Smooth muscle cell of the brain vasculature (primary cell): ENCODE data around the gene TFRC.
"Not testable (repeated sequence)": the region's sequence is repeated elsewhere in the genome, so short reads cannot be mapped to it uniquely, and the experiment has no call there.

Experiments
- DNase-seq: peaks from one replicate; pipeline ENCODE4 v3.0.0-alpha.2; 2012; ENCODE audit warnings: low read depth, low spot score

The TFRC gene

DNA sequence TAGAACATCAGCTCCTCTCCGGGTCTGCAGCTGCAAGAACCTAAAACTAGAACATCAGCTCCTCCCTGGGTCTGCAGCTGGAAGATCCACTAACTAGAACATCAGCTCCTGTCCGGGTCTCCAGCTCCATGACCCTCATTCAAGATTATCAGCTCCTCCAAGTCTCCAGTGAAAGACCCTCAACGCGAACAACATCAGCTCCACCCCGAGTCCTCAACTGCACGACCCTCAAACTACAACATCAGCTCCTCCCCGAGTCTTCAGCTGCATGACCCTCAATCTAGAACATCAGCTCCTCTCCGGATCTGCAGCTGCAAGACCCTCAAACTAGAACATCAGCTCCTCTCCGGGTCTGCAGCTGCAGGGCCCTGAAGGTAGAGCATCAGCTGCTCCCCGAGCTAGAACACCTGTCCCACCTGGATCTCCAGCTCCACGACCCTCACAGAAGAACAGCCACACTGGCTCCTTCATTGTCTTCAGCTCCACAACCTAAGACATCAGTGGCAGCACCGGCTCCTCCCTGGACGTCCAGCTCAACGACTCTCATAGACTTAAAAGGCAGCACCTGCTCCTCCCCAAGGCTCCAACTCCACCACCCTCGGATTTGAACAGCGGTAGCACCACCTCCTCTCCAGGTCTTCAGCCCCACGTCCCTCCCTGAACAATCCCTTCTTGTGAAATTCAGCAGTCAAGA, 77.4 kb downstream of the TFRC start:
- not testable (repeated sequence) for DNase-seq

DNA sequence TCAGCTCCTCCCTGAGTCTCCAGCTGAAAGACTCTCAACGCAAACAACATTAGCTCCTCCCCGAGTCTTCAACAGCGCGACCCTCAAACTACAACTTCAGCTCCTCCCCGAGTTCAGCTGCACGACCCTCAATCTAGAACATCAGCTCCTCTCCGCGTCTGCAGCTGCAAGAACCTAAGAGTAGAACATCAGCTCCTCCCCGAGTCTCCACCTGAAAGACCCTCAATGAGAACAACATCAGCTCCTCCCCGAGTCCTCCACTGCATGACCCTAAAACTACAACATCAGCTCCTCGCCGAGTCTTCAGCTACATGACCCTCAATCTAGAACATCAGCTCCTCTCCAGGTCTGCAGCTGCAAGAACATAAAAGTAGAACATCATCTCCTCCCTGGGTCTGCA, 78.3 kb downstream of the TFRC start:
- DNase-seq, result no peak

DNA sequence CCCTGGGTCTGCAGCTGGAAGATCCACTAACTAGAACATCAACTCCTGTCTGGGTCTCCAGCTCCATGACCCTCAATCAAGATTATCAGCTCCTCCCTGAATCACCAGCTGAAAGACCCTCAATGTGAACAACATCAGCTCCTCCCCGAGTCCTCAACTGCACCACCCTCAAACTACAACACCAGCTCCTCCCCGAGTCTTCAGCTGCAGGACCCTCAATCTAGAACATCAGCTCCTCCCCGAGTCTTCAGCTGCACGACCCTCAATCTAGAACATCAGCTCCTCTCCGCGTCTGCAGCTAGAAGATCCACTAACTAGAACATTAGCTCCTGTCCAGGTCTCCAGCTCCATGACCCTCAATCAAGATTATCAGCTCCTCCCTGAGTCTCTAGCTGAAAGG, 79.2 kb downstream of the TFRC start:
- DNase-seq, result not testable (repeated sequence)

DNA sequence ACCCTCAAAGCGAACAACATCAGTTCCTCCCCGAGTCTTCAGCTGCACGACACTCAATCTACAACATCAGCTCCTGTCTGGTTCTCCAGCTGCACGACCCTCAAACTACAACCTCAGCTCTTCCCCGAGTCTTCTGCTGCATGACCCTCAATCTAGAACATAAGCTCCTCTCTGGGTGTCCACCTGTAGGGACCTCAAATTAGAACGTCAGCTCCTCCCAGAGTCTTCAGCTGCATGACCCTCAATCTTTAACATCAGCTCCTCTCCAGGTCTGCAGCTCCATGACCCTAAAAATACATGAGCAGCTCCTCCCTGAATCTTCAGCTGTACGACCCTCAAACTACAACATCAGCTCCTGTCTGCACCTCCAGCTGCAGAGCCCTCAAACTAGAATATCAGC, 80.7 kb downstream of the TFRC start:
- DNase-seq, result not testable (repeated sequence)

DNA sequence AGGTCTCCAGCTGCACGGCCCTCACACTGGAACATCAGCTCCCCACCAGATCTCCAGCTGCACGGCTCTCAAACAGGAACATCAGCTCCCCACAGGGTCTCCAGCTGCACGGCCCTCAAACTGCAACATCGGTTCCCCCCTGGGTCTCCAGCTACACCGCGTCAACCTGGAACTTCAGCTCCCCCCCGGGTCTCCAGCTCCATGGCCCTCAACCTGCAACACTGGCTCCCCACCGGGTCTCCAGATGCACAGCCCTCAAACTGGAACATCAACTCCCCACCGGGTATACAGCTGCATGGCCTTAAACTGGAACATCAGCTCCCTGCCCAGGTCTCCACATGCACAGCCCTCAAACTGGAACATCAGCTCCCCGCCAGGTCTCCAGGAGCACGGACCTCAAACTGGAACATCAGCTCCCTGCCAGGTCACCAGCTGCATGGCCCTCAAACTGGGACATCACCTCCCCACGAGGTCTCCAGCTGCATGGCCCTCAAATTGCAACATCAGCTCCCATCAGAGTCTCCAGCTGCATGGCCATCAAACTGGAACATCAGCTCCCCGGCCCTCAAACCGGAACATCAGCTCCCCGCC, 81.4 kb downstream of the TFRC start:
- not testable (repeated sequence) for DNase-seq

DNA sequence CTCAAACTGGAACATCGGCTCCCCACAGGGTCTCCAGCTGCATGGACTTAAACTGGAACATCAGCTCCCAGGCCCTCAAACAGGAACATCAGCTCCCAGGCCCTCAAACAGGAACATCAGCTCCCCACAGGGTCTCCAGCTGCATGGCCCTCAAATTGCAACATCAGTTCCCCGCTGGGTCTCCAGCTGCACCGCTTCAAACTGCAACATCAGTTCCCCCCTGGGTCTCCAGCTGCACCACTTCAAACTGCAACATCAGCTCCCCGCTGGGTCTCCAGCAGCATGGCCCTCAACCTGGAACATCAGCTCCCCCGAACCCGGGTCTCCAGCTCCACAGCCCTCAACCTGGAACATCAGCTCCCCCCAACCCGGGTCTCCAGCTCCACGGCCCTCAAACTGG, 82.0 kb downstream of the TFRC start:
- DNase-seq, result no peak
